Body of pancreas (tissue), 4 donors: ENCODE results near the gene SERPINI1.

Experiments used
- POLR2A ChIP-seq, 3 donors: fragments of 450-650 bp; IDR thresholded peaks; one replicate each; pipeline ENCODE4 v1.6.1; 2016; ENCODE audit warnings: antibody characterized with exemption in 3 of 3, mild to moderate bottlenecking in 2 of 3
- TF ChIP-seq, protein P1 (sequence below), 7 experiments: fragments of 450-650 bp in 4 of 7; fragments of 200-600 bp in 3 of 7; sonication (generic) in 3 of 7; IDR thresholded peaks; one replicate each; pipeline ENCODE4 v1.5.1; 2016 to 2019; ENCODE audit warnings: antibody characterized with exemption in 7 of 7

DNA sequence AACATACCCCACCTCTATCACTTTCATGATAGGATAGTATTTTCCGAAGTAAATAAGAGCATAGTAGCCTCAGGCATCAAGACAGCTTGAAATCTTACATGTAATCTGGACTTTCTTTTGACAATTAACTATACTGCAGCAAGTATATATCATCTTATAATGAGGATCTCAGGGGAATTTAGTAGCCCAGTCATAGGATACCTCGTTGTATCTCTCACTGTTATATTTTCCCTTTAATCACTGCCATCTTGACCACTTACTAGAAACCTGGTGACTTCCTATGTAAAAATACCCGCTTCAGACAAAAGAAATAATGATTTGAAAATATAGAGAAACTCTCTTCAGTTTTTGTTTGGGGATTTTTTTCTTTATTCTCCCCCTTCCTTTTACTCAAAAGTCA, 88.2 kb downstream of the SERPINI1 start:
- TF ChIP-seq, protein P1, sequence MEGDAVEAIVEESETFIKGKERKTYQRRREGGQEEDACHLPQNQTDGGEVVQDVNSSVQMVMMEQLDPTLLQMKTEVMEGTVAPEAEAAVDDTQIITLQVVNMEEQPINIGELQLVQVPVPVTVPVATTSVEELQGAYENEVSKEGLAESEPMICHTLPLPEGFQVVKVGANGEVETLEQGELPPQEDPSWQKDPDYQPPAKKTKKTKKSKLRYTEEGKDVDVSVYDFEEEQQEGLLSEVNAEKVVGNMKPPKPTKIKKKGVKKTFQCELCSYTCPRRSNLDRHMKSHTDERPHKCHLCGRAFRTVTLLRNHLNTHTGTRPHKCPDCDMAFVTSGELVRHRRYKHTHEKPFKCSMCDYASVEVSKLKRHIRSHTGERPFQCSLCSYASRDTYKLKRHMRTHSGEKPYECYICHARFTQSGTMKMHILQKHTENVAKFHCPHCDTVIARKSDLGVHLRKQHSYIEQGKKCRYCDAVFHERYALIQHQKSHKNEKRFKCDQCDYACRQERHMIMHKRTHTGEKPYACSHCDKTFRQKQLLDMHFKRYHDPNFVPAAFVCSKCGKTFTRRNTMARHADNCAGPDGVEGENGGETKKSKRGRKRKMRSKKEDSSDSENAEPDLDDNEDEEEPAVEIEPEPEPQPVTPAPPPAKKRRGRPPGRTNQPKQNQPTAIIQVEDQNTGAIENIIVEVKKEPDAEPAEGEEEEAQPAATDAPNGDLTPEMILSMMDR (IDR thresholded peaks at IDR 0.05), result no peak
- no peak for TF ChIP-seq POLR2A (IDR thresholded peaks at IDR 0.05)
